IMR-90 (cell line): Measurements from ENCODE around the gene BRPF1. TPM values are rescaled to one million over a fixed set of nuclear protein-coding genes. Genes with fewer than 3 reads are reported as not detected.

Experiments used
- ATAC-seq: fragments of 200-7000 bp; cut with Tn5 transposase; 2 replicates; pipeline ENCODE4 v1.9.1; 2020; ENCODE audit warnings: low read depth, mild to moderate bottlenecking, moderate library complexity
- BruUV-seq: library from RNA; stranded (reverse); fragments of 400-500 nt; replicated peaks from 2 replicates; lab custom pipeline; 2021; lab: Mats Ljungman, UMichigan
- CTCF ChIA-PET: fragments of 300-600 bp; formaldehyde crosslinking; extraction: SDS; loops from one replicate; lab custom pipeline; 2021; ENCODE audit warnings: antibody characterized with exemption; lab: Yijun Ruan, JAX
- POLR2A ChIA-PET: fragments of 300-600 bp; sonication (Branson Sonifier 250); formaldehyde crosslinking; loops from one replicate; lab custom pipeline; 2022; ENCODE audit warnings: antibody characterized with exemption; ENCODE audit not compliant: unreplicated experiment; lab: Charles Lee
- DNase-seq: peaks from one replicate; pipeline ENCODE4 v3.0.0; 2013
- H2AFZ ChIP-seq: replicated peaks from 2 replicates; pipeline ENCODE3; 2013; ENCODE audit warnings: low read length, mild to moderate bottlenecking; ENCODE audit not compliant: poor library complexity
- H2AK5ac ChIP-seq: 2 replicates; pipeline ENCODE4 v1.6.1; 2013; ENCODE audit warnings: low read depth, low read length, inconsistent platforms
- H2AK9ac ChIP-seq: replicated peaks from 2 replicates; pipeline ENCODE3; 2013; ENCODE audit warnings: mild to moderate bottlenecking, low read depth, low read length, moderate library complexity; ENCODE audit not compliant: poor library complexity
- H2BK120ac ChIP-seq: 2 replicates; pipeline ENCODE4 v1.6.1; 2013; ENCODE audit warnings: low read depth, low read length, inconsistent platforms
- H2BK15ac ChIP-seq: 3 replicates; pipeline ENCODE4 v1.6.1; 2013; ENCODE audit warnings: low read depth, low read length, inconsistent platforms
- H2BK20ac ChIP-seq: 2 replicates; pipeline ENCODE4 v1.6.1; 2013; ENCODE audit warnings: low read depth, mild to moderate bottlenecking, inconsistent platforms, low read length, moderate library complexity
- H2BK5ac ChIP-seq: 2 replicates; pipeline ENCODE4 v1.6.1; 2013; ENCODE audit warnings: mild to moderate bottlenecking, low read depth, low read length, inconsistent platforms; ENCODE audit not compliant: poor library complexity, severe bottlenecking
- H3K14ac ChIP-seq: replicated peaks from 2 replicates; pipeline ENCODE4 v1.6.1; 2013; ENCODE audit warnings: low read depth, low read length, inconsistent platforms
- H3K18ac ChIP-seq: 2 replicates; pipeline ENCODE4 v1.6.1; 2013; ENCODE audit warnings: low read depth, low read length, control low read depth
- H3K23ac ChIP-seq: 2 replicates; pipeline ENCODE4 v1.6.1; 2013; ENCODE audit warnings: low read depth, low read length, inconsistent platforms
- H3K27ac ChIP-seq: 2 replicates; pipeline ENCODE4 v1.5.1; 2013; ENCODE audit warnings: mild to moderate bottlenecking, control low read depth, low read length; ENCODE audit not compliant: insufficient read depth
- H3K27me3 ChIP-seq: 2 replicates; pipeline ENCODE4 v1.6.1; 2013; ENCODE audit warnings: low read length; ENCODE audit not compliant: control insufficient read depth, insufficient read depth
- H3K36me3 ChIP-seq: 2 replicates; pipeline ENCODE4 v1.6.1; 2013; ENCODE audit warnings: low read length, mixed read lengths; ENCODE audit not compliant: control insufficient read depth, insufficient read depth
- H3K4ac ChIP-seq: 2 replicates; pipeline ENCODE4 v1.6.1; 2013; ENCODE audit warnings: low read depth, low read length, inconsistent platforms
- H3K4me1 ChIP-seq: 2 replicates; pipeline ENCODE4 v1.6.1; 2013; ENCODE audit warnings: low read length, mixed read lengths; ENCODE audit not compliant: control insufficient read depth, insufficient read depth
- H3K4me2 ChIP-seq: 2 replicates; pipeline ENCODE4 v1.6.1; 2013; ENCODE audit warnings: low read depth, mild to moderate bottlenecking, control low read depth, low read length, moderate library complexity
- H3K4me3 ChIP-seq: 2 replicates; pipeline ENCODE4 v1.5.1; 2013; ENCODE audit warnings: low read depth, mild to moderate bottlenecking, control low read depth, low read length, moderate library complexity; ENCODE audit not compliant: insufficient read depth
- H3K56ac ChIP-seq: 2 replicates; pipeline ENCODE4 v1.6.1; 2013; ENCODE audit warnings: low read length, inconsistent platforms; ENCODE audit not compliant: insufficient read depth; ENCODE audit errors: extremely low read depth
- H3K79me1 ChIP-seq, 2 experiments: 2 replicates each; pipeline ENCODE4 v1.6.1; 2013; ENCODE audit warnings: low read length in 2 of 2, inconsistent platforms in 1 of 2, low read depth in 1 of 2
- H3K9ac ChIP-seq: 2 replicates; pipeline ENCODE4 v1.6.1; 2013; ENCODE audit warnings: low read depth, low read length, control low read depth
- H3K9me1 ChIP-seq: 2 replicates; pipeline ENCODE4 v1.6.1; 2013; ENCODE audit warnings: low read length, inconsistent platforms; ENCODE audit not compliant: insufficient read depth
- H3K9me3 ChIP-seq: 2 replicates; pipeline ENCODE4 v1.6.1; 2013; ENCODE audit warnings: low read length; ENCODE audit not compliant: control insufficient read depth, insufficient read depth
- H4K20me1 ChIP-seq: 2 replicates; pipeline ENCODE4 v1.6.1; 2013; ENCODE audit warnings: low read length, inconsistent platforms; ENCODE audit not compliant: insufficient read depth
- H4K5ac ChIP-seq: 2 replicates; pipeline ENCODE4 v1.6.1; 2013; ENCODE audit warnings: mild to moderate bottlenecking, low read depth, low read length, control low read depth
- H4K8ac ChIP-seq, 2 experiments: 2 replicates each; pipeline ENCODE4 v1.6.1; 2013; ENCODE audit warnings: low read depth in 2 of 2, low read length in 2 of 2, control low read depth in 1 of 2, inconsistent platforms in 1 of 2
- H4K91ac ChIP-seq: 2 replicates; pipeline ENCODE4 v1.6.1; 2013; ENCODE audit warnings: low read depth, low read length, inconsistent platforms; ENCODE audit not compliant: insufficient read depth
- CHD1 ChIP-seq: IDR thresholded peaks from 2 replicates; pipeline ENCODE4 v1.6.1; 2012; ENCODE audit warnings: low read depth, low read length, improper control_type of control experiment
- ELK1 ChIP-seq: fragments of 150-350 bp; IDR thresholded peaks from 2 replicates; pipeline ENCODE4 v1.6.1; 2016; ENCODE audit warnings: low read depth, mild to moderate bottlenecking, low read length, moderate library complexity, borderline replicate concordance
- RCOR1 ChIP-seq: IDR thresholded peaks from 2 replicates; pipeline ENCODE4 v1.6.1; 2012; ENCODE audit warnings: mild to moderate bottlenecking, low read length, improper control_type of control experiment; ENCODE audit not compliant: insufficient replicate concordance
- WGBS, 2 experiments: methylation state at CpG; one replicate each; pipeline versions ENCODE4 v1.1.5 to v1.1.7; 2013; ENCODE audit warnings: missing lambda C conversion rate in 2 of 2; ENCODE audit not compliant: insufficient read length in 1 of 2; ENCODE audit errors: extremely low coverage in 2 of 2; 5-methylcytosine and 5-hydroxymethylcytosine counted together
- dilution Hi-C: fragments of 300-500 bp; cut with HindIII; formaldehyde crosslinking; loops from one replicate; pipeline ENCODE4 v1.14.3; 2018; ENCODE audit warnings: low sequenced_read_pairs; ENCODE audit not compliant: unreplicated experiment
- in situ Hi-C: fragments of 300-500 bp; cut with MboI; formaldehyde crosslinking; loops from 3 replicates; pipeline ENCODE4 v1.14.3; 2019; ENCODE audit warnings: low sequenced_read_pairs, inconsistent platforms, mixed read lengths
- intact Hi-C: fragments of 100-400 bp; cut with micrococcal nuclease; formaldehyde crosslinking; loops from 2 replicates; pipeline ENCODE4 v1.10.0; 2022
- polyA plus RNA-seq, 3 experiments: library from polyadenylated mRNA; depleted of rRNA; stranded (reverse); fragments of >200 nt; gene quantifications; 2 replicates each; pipeline ENCODE4 v1.2.3, GENCODE V29; 2012; ENCODE audit warnings: low replicate concordance in 1 of 3
- total RNA-seq: library from RNA; depleted of rRNA; stranded (reverse); fragments of >200 nt; gene quantifications from 2 replicates; pipeline ENCODE4 v1.2.3, GENCODE V29; 2012

BRPF1 gene
- total and polyA plus RNA-seq, 2 of the 4 experiments (the other 2 are of a cell fraction): 13.6 to 15.6 TPM

DNA sequence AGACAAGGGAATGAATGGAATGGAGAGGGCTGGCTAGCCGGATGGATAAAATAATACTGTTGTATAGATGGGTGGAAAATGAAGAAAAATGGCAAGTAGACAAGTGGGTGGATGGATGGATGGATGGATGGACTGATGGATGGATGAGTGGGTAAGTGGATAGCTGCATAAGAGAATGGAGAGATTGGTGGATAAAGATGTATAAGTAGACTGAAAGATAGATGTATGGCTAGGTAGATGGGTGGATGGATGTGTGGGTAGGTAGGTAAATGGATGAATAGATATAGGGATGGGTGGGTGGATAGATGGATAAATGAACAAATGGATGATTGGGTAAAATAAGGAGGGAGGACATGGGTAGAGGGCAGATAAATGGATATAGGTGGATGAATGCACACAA is 14.0 kb upstream of the BRPF1 start:
- Histone ChIP-seq H4K8ac (no peak overlapping the region), H2BK120ac (no peak overlapping the region), H3K4ac (no peak overlapping the region), H3K23ac (no peak overlapping the region), H3K36me3 (no peaks in the 10 kb centered on the region), H3K14ac (no peak overlapping the region), H3K56ac (no peak overlapping the region), H3K9me3 (no peaks in the 10 kb centered on the region), H2AK5ac (no peak overlapping the region), H4K20me1 (no peaks in the 10 kb centered on the region), H3K4me3 (no peak overlapping the region), H2AFZ (no peak overlapping the region), H3K4me1 (peaks cover 2% of the 10 kb centered on the region; the same call in 1 of the 2 replicates), H3K4me2 (no peak overlapping the region), H3K27ac (no peak overlapping the region), H4K5ac (no peak overlapping the region), H3K9ac (no peak overlapping the region), H3K9me1 (no peaks in the 10 kb centered on the region), H2AK9ac (no peak overlapping the region), H2BK15ac (no peak overlapping the region), H4K91ac (no peak overlapping the region), H2BK5ac (no peak overlapping the region), H3K18ac (no peak overlapping the region), H3K79me1 (no peaks in the 10 kb centered on the region), H3K27me3 (peaks cover 9% of the 10 kb centered on the region), H2BK20ac (no peak overlapping the region)
- ChIA-PET CTCF (no interaction called here), POLR2A (no interaction called here)
- no TSS peak for BruUV-seq
- dilution Hi-C loops (no loop called here), intact Hi-C loops (loop anchor here (5.0 to 10.0 kb wide), 3 partner anchors 200 to 507 kb away; partner anchors contain the start of genes CRELD1 and IL17RC), in situ Hi-C loops (no loop called here)
- DNase-seq (no peak), ATAC-seq (no peak)
- WGBS, 2 experiments: 67% methylated on average over 1 of the region's 1 CpG; no CpG with 5 or more reads in 1 of the 2 experiments
- no peak for TF ChIP-seq ELK1
- no peak for TF ChIP-seq CHD1
- TF ChIP-seq RCOR1: no peak
